Parathyroid adenoma (tissue), 2 donors: ENCODE results near the gene USH1G.
"Not testable (repeated sequence)": the region's sequence is repeated elsewhere in the genome, so short reads cannot be mapped to it uniquely, and the experiment has no call there.

ENCODE experiments used
- H2AFZ ChIP-seq: fragments of 300-600 bp; sonication (generic); one replicate; pipeline ENCODE4 v1.7.0; 2017; ENCODE audit warnings: antibody characterized with exemption, mild to moderate bottlenecking
- H3K27ac ChIP-seq: fragments of 300-600 bp; sonication (generic); one replicate; pipeline ENCODE4 v1.7.0; 2017
- H3K27me3 ChIP-seq: fragments of 300-600 bp; sonication (generic); one replicate; pipeline ENCODE4 v1.7.0; 2017; ENCODE audit warnings: low read length; ENCODE audit not compliant: control insufficient read depth, insufficient read depth
- H3K36me3 ChIP-seq: fragments of 300-600 bp; sonication (generic); one replicate; pipeline ENCODE4 v1.7.0; 2017; ENCODE audit warnings: low read length; ENCODE audit not compliant: control insufficient read depth, insufficient read depth
- H3K4me1 ChIP-seq: fragments of 300-600 bp; sonication (generic); one replicate; pipeline ENCODE4 v1.7.0; 2017; ENCODE audit warnings: control low read depth
- H3K4me2 ChIP-seq: fragments of 300-600 bp; sonication (generic); one replicate; pipeline ENCODE4 v1.7.0; 2017; ENCODE audit warnings: low read length
- H3K4me3 ChIP-seq: fragments of 300-600 bp; sonication (generic); one replicate; pipeline ENCODE4 v1.7.0; 2017; ENCODE audit warnings: low read depth, low read length
- H3K79me2 ChIP-seq: fragments of 300-600 bp; sonication (generic); one replicate; pipeline ENCODE4 v1.7.0; 2017; ENCODE audit warnings: control low read depth
- H3K9ac ChIP-seq: fragments of 300-600 bp; sonication (generic); one replicate; pipeline ENCODE4 v1.7.0; 2017; ENCODE audit warnings: mild to moderate bottlenecking
- H3K9me3 ChIP-seq: fragments of 300-600 bp; sonication (generic); one replicate; pipeline ENCODE4 v1.7.0; 2017; ENCODE audit warnings: low read length; ENCODE audit not compliant: control insufficient read depth
- CTCF ChIP-seq: fragments of 300-600 bp; sonication (generic); IDR thresholded peaks from one replicate; pipeline ENCODE4 v1.7.0; 2017; ENCODE audit warnings: antibody characterized with exemption, mild to moderate bottlenecking
- donor health status: primary hyperparathyroidism.

Gene USH1G

GRCh38 chr17:74970395-74970794, 47.3 kb upstream of the USH1G start:
- H3K9ac ChIP-seq = no peak overlapping the region
- H3K4me1 ChIP-seq = peaks cover 3% of the 10 kb centered on the region
- no peak overlapping the region for H3K27ac ChIP-seq
- peak overlapping the region; percentile 33 for H3K4me3 ChIP-seq
- peaks cover 6% of the 10 kb centered on the region for H3K79me2 ChIP-seq
- no peaks in the 10 kb centered on the region for H3K27me3 ChIP-seq
- H3K4me2 ChIP-seq = peak overlapping the region; percentile 22
- no peak for TF ChIP-seq CTCF
- no peaks in the 10 kb centered on the region for H3K36me3 ChIP-seq
- no peaks in the 10 kb centered on the region for H3K9me3 ChIP-seq
- no peak overlapping the region for H2AFZ ChIP-seq

- not testable (repeated sequence) for H3K9me3 ChIP-seq, H3K27ac ChIP-seq, H3K4me1 ChIP-seq, H3K36me3 ChIP-seq, H3K79me2 ChIP-seq, H2AFZ ChIP-seq, H3K4me2 ChIP-seq, H3K9ac ChIP-seq, H3K27me3 ChIP-seq, H3K4me3 ChIP-seq
Observed at GRCh38 chr17:74969501-74969900, 46.4 kb upstream of the USH1G start.

- H3K4me1 ChIP-seq = peaks cover 3% of the 10 kb centered on the region
- H3K79me2 ChIP-seq = peaks cover 6% of the 10 kb centered on the region
- no peak overlapping the region for H2AFZ ChIP-seq
- no peaks in the 10 kb centered on the region for H3K27me3 ChIP-seq
- H3K27ac ChIP-seq = no peak overlapping the region
- no peak for TF ChIP-seq CTCF
- no peak overlapping the region for H3K9ac ChIP-seq
- no peak overlapping the region for H3K4me3 ChIP-seq
- no peaks in the 10 kb centered on the region for H3K36me3 ChIP-seq
- no peaks in the 10 kb centered on the region for H3K9me3 ChIP-seq
- H3K4me2 ChIP-seq = no peak overlapping the region
Observed at GRCh38 chr17:74968361-74968780, 45.3 kb upstream of the USH1G start.

GRCh38 chr17:74964988-74965622, 42.0 kb upstream of the USH1G start:
- Histone ChIP-seq H3K79me2 (no peaks in the 10 kb centered on the region), H2AFZ (no peak overlapping the region), H3K4me3 (no peak overlapping the region), H3K27ac (no peak overlapping the region), H3K9ac (no peak overlapping the region), H3K27me3 (no peaks in the 10 kb centered on the region), H3K36me3 (no peaks in the 10 kb centered on the region), H3K4me1 (no peaks in the 10 kb centered on the region), H3K9me3 (no peaks in the 10 kb centered on the region), H3K4me2 (no peak overlapping the region)
- no peak for TF ChIP-seq CTCF

- no peak overlapping the region for H3K4me2 ChIP-seq
- H3K36me3 ChIP-seq = no peaks in the 10 kb centered on the region
- H3K79me2 ChIP-seq = no peaks in the 10 kb centered on the region
- no peaks in the 10 kb centered on the region for H3K27me3 ChIP-seq
- no peaks in the 10 kb centered on the region for H3K9me3 ChIP-seq
- TF ChIP-seq CTCF = no peak
- no peak overlapping the region for H3K27ac ChIP-seq
- no peak overlapping the region for H3K9ac ChIP-seq
- H3K4me1 ChIP-seq = no peaks in the 10 kb centered on the region
- H2AFZ ChIP-seq = no peak overlapping the region
- no peak overlapping the region for H3K4me3 ChIP-seq
Observed at GRCh38 chr17:74964246-74964761, 41.2 kb upstream of the USH1G start.
